OCI-LY3 (cell line): ENCODE results near the gene ADCY3.

Experiments
- EZH2phosphoT487 ChIP-seq: fragments of 200-600 bp; shearing (Covaris generic); IDR thresholded peaks from 2 replicates; pipeline ENCODE4 v1.6.1; 2018; ENCODE audit warnings: antibody characterized with exemption, mixed run types, low read depth
- TF ChIP-seq, protein P1 (sequence below): fragments of 200-600, 300-600 bp; sonication (generic); IDR thresholded peaks from 2 replicates; pipeline ENCODE4 v1.5.1; 2014; ENCODE audit warnings: antibody characterized with exemption, low read length, low read depth

DNA sequence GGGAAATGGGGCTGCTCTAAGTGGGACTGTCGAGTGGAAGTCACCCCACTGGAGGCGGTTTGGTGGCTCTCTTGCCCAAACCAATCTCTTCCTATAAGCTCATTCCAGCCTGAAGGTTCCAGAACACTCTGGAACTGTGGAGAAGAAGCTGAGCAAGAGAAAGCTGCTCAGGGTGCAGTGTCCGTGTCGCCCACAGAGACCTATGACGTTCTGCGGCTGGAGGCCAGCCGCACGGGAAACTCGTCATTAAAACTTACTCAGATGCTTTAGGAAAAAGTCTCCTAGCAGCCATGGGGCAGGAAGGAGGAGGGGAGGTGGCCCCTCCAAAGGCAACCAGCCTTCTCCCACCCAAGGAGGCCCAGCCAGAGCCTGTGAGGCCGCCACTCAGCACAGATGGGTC is 41.7 kb downstream of the ADCY3 start:
- TF ChIP-seq, protein P1, sequence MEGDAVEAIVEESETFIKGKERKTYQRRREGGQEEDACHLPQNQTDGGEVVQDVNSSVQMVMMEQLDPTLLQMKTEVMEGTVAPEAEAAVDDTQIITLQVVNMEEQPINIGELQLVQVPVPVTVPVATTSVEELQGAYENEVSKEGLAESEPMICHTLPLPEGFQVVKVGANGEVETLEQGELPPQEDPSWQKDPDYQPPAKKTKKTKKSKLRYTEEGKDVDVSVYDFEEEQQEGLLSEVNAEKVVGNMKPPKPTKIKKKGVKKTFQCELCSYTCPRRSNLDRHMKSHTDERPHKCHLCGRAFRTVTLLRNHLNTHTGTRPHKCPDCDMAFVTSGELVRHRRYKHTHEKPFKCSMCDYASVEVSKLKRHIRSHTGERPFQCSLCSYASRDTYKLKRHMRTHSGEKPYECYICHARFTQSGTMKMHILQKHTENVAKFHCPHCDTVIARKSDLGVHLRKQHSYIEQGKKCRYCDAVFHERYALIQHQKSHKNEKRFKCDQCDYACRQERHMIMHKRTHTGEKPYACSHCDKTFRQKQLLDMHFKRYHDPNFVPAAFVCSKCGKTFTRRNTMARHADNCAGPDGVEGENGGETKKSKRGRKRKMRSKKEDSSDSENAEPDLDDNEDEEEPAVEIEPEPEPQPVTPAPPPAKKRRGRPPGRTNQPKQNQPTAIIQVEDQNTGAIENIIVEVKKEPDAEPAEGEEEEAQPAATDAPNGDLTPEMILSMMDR = no peak
- no peak for TF ChIP-seq EZH2phosphoT487
